HL-60/S4 (cell line): ENCODE data around the gene TOR2A.

Experiments used
- in situ Hi-C: fragments of 300-500 bp; cut with MboI; formaldehyde crosslinking; loops from 2 replicates; pipeline ENCODE4 v1.14.3; 2022; ENCODE audit warnings: low sequenced_read_pairs

The TOR2A gene

GRCh38 chr9:127722055-127722745, 12.9 kb downstream of the TOR2A start:
- in situ Hi-C loops = no loop called here

GRCh38 chr9:127721391-127721821, 13.7 kb downstream of the TOR2A start:
- in situ Hi-C loops = no loop called here

GRCh38 chr9:127720865-127721227, 14.2 kb downstream of the TOR2A start:
- in situ Hi-C loops = no loop called here

DNA sequence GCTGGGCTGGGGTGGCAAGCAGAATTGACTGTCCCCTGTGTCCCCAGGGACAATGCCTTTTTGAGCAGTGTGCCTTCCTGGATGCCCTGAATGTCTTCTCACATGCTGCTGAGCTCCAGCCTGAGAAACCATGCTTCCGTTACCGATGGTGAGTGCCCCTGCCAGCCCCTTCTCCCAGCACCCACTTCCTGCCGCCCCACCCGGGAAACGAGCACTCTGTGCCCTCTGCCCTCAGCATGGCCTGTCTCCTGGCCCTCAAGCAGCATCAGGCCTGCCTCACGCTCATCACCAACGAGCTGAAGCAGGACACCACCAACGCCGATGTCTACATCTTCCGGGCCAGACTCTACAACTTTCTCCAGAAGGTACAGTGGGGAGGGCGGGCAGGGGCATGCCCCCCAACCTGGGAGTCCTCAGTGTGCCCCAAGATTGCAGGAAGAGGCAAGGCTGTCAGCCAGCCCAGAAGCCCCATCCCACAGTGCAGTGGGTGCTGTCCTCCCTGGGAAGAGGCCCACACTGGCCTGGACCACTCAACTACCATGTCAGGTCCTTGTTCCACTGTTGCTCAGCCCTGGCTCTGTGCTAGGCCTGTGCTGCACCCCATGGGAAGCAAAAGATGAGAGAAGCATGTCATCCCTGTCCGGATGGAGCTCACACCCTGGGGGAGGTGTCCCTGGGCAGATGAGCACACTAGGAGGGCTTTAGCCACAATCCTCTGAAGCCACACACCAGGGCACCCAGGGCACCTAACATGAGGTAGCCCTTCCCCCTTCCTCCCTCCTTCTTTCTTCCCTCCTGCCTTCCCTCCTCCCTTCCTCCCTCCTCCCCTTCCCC, 14.8 kb downstream of the TOR2A start:
- in situ Hi-C loops = no loop called here

GRCh38 chr9:127717766-127718165, 17.3 kb downstream of the TOR2A start:
- in situ Hi-C loops = no loop called here

GRCh38 chr9:127716412-127716811, 18.7 kb downstream of the TOR2A start:
- in situ Hi-C loops = no loop called here

DNA sequence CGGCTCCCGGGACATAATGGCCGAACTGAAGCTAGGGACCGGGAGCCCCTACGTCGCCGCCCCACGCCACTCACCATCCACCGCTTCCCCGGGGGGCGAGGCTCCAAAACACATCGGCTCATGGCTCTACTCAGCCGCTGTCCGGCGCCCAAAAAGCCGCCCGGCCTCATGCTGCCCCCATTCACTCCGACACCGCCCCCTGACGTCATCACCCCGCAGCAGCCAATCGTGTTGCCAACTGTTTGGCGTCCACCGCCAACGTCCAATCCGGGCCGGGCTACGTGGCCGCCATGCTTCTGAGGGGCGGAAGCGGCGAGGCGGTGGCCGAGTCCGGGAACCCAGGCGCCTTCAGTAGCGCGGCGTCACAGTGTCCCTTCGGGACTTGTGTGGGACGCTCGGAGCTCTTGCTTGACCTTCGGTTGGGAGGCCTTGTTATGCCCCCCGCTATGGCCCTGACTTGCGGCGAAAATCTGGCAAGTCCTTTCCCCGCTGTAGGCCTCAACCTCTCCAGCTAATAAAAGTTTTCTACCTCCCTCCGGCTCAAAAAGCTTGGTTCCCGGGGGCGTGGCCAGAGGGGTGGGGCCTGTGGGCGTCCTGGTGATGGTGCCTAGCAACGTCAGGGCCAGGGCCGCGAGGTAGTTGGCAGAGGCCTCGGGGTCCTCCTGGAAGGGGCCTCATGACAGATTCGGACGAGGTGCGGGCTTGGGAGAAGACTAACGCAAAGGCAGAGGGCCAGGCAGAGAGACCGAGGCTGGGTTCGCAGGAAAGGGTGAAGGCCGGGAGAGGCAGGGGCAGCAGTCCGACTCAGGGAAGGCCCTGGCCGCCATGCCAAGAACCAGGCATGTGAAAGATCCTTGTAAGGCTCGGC, 19.4 kb downstream of the TOR2A start, which contains the start of the genes PTRH1 and TTC16:
Gene PTRH1 (minus strand): TSS at position 194 of the 868 bp plus-strand sequence. CDS start 24 bp downstream, at position 170.
Gene TTC16 (plus strand): TSS at position 610 of the 868 bp plus-strand sequence. CDS start 67 bp downstream, at position 677.
- in situ Hi-C loops = no loop called here

DNA sequence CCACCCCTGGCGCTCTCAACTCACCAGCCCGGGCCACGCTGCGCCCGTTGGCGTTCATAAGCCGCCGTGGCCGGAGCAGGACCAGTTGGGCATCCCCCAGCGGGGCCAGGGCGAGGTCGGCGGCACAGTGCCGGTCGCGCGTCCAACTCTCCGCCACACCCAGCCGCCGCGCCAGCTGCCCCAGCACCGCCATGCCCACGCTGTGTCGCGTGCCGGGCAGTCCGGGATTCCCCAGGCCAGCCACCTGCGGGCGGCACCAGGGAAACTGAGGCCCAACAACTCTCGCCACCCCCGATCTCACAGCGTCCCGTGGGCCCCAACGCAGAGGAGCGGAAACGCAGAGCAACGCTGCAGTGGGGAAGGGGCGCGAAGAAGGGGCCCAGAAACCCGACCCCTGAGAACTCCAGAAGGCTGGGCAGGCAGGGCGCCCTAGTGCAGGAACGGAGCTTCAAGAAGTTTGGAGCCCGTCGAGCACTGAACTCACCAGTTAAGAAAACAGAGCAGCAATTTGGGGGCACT, 20.1 kb downstream of the TOR2A start:
- in situ Hi-C loops = no loop called here

- in situ Hi-C loops = no loop called here
These were observed 20.9 kb downstream of the TOR2A start for GRCh38 chr9:127714020-127714750.

- in situ Hi-C loops = no loop called here
These were observed 22.2 kb downstream of the TOR2A start for GRCh38 chr9:127712867-127713266.

GRCh38 chr9:127712371-127712770, 22.7 kb downstream of the TOR2A start:
- in situ Hi-C loops = no loop called here

- in situ Hi-C loops = no loop called here
These were observed 23.2 kb downstream of the TOR2A start for GRCh38 chr9:127711831-127712274.

- in situ Hi-C loops = no loop called here
These were observed 23.8 kb downstream of the TOR2A start for GRCh38 chr9:127711226-127711701.

DNA sequence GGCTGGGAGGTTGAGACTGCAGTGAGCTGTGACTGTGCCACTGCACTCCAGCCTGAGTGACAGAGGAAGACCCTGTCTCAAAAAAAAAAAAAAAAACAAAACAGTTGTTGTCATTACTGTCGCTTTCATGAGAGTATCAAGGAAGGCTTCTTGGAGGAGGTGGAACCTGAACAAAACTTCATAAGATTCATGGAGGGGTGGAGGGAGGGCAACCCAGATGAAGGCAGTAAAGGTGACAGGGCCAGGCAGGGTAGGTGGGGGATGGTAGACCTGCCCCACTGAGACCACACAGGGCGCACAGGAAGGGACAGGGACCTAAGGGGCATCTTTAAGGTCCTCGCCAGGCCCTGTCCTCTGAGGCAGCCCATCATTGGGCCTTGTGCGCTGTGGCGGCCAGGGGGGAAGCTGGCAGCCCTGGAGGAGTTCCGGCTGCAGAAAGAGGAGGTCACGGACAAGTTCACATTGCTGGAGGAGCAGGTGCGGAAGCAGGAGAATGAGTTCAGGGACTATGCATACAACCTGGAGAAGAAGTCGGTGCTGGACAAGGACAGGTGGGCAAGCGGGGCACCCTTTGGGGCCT, 24.8 kb downstream of the TOR2A start:
- in situ Hi-C loops = no loop called here

GRCh38 chr9:127708952-127709587, 26.0 kb downstream of the TOR2A start:
- in situ Hi-C loops = no loop called here

DNA sequence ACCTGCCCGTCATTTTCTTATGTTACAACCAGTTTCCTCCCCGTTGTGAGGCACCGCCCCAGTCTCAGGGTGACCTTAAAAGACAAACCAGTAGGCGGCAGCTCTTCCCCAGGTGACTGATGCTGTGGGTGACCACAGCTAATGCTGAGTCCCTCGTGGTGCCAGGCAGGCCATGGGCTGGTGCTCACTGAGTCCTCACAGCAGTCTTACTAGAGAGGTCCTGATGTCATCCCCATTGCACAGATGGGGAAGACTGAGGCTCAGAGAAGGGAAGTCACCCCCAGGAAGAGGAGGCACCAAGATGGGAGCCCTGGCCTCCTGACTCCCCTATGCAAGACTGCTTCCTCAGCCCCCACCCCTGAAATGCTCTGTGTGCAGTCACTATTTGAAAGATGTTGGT, 27.3 kb downstream of the TOR2A start:
- in situ Hi-C loops = no loop called here

- in situ Hi-C loops = no loop called here
These were observed 28.3 kb downstream of the TOR2A start, which contains the start of gene CFAP157 for GRCh38 chr9:127706836-127707241. Gene CFAP157 (plus strand): TSS chr9:127706988. CDS start chr9:127707032, 44 bp downstream.

DNA sequence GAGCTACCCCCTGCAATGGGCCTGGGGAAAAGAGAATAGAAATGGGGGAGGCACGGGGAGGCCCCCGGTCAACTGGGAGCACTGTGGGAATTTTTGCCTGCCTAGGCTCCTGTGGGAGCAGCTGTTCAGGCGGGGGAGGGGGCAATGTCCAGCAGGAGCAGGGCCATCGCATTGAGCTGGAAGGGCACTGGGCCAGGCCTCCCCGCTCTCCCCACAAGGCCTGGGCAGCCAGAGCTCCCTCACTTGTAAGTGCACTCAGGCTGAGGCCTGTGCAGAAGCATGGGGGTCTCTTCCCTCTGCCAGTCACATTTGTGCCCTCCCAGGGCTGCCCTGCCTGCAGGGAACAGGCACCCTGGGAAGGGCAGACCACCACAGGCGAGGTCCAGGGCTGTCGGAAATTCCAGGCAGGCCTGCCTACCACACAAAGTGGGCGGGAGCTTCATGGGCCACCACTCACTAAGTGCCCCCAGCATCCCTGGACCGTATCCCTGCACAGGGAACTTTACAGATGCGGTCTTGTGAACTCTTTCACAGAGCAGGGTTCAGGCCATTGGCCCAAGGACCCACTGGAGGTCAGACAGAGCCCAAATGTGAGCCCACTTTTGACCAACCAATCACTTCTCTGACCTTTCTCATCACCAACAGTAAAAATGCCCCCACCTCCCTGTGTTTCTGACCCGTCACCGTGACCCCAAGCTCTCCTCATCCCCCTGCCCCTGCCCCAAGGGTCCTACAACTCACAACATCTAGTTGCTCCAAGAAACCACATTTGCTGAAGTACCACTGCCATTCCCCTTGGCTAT, 29.3 kb downstream of the TOR2A start:
- in situ Hi-C loops = no loop called here
